Natural killer cell (primary cell): Measurements from ENCODE around the gene TLE3. TPM values are rescaled to one million over a fixed set of nuclear protein-coding genes. Genes with fewer than 3 reads are reported as not detected.

Experiments
- ATAC-seq, 3 donors: fragments of 150-1000 bp in 2 of 3; fragments of 200-7000 bp in 1 of 3; cut with Tn5 transposase; 1 replicate in 1 of 3; 2 replicates in 2 of 3; pipeline ENCODE4 v1.10.0; 2021; ENCODE audit warnings: mild to moderate bottlenecking in 2 of 3, moderate library complexity in 2 of 3
- DNase-seq, 2 donors: peaks; one replicate each; pipeline versions ENCODE4 v3.0.0 to v3.0.0-alpha.2; 2013 to 2021; ENCODE audit warnings: mixed read lengths in 1 of 2
- H3K27ac ChIP-seq: one replicate; pipeline ENCODE4 v1.5.1; 2013; ENCODE audit warnings: mild to moderate bottlenecking, low read length
- H3K27me3 ChIP-seq: one replicate; pipeline ENCODE4 v1.6.1; 2013; ENCODE audit warnings: low read length; ENCODE audit not compliant: control insufficient read depth, insufficient read depth
- H3K36me3 ChIP-seq: one replicate; pipeline ENCODE4 v1.6.1; 2013; ENCODE audit warnings: low read length; ENCODE audit not compliant: control insufficient read depth, insufficient read depth
- H3K4me1 ChIP-seq: one replicate; pipeline ENCODE4 v1.6.1; 2013; ENCODE audit warnings: low read length; ENCODE audit not compliant: control insufficient read depth, insufficient read depth
- H3K4me3 ChIP-seq: one replicate; pipeline ENCODE4 v1.5.1; 2013; ENCODE audit warnings: low read length
- H3K9me3 ChIP-seq: one replicate; pipeline ENCODE4 v1.6.1; 2013; ENCODE audit warnings: low read length; ENCODE audit not compliant: control insufficient read depth, insufficient read depth
- H3K27ac Mint-ChIP-seq, 2 donors: one replicate each; pipeline ENCODE4 v1.8.0; 2022; ENCODE audit warnings: mild to moderate bottlenecking in 2 of 2, mixed read lengths in 2 of 2, moderate library complexity in 1 of 2
- H3K27me3 Mint-ChIP-seq, 2 donors: one replicate each; pipeline ENCODE4 v1.8.0; 2022; ENCODE audit warnings: low read depth in 2 of 2, mixed read lengths in 2 of 2
- H3K36me3 Mint-ChIP-seq: one replicate; pipeline ENCODE4 v1.8.0; 2022; ENCODE audit warnings: mixed read lengths
- H3K4me1 Mint-ChIP-seq, 2 donors: one replicate each; pipeline ENCODE4 v1.8.0; 2022; ENCODE audit warnings: mixed read lengths in 2 of 2
- H3K4me3 Mint-ChIP-seq: one replicate; pipeline ENCODE4 v1.8.0; 2022; ENCODE audit warnings: mild to moderate bottlenecking, moderate library complexity, mixed read lengths
- H3K9me3 Mint-ChIP-seq, 2 donors: one replicate each; pipeline ENCODE4 v1.8.0; 2022; ENCODE audit warnings: mixed read lengths in 2 of 2
- CTCF ChIP-seq: fragments of 200-600 bp; IDR thresholded peaks from one replicate; pipeline ENCODE4 v1.8.0; 2022; ENCODE audit warnings: antibody characterized with exemption
- WGBS: methylation state at CpG from one replicate; pipeline ENCODE4 v1.1.7; 2013; ENCODE audit warnings: missing lambda C conversion rate; ENCODE audit not compliant: insufficient coverage; 5-methylcytosine and 5-hydroxymethylcytosine counted together
- intact Hi-C: fragments of 100-400 bp; cut with micrococcal nuclease; formaldehyde crosslinking; loops from one replicate; pipeline ENCODE4 v1.14.2; 2022
- total RNA-seq, 4 donors: library from RNA; stranded (reverse); fragments of 120-200 nt in 1 of 4; gene quantifications; one replicate each; pipeline versions ENCODE4 v1.2.3 to v1.2.4, GENCODE V29; 2013 to 2022

TLE3 gene
- total RNA-seq, 3 donors from 2014 or later (not counting 1 experiment from before 2014, with no cell fraction given) = 32.1 to 94.9 (median 36.7) TPM

DNA sequence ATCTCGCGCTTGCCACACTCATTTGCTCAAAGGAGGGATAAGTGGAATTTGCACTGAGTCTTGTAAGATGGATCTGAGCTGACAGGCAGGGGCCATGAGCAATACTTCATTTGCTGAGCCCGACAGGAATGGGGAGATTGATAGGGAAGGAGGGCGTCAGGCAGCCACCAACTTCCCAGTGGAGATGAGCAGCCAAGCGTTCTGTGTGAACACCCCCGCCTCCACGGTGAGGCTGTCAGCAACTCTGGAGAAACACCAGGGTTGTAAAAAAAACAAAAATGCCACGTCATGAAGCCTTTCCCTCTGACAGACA, 36.8 kb downstream of the TLE3 start:
- H3K27ac ChIP-seq = no peak overlapping the region
- no peaks in the 10 kb centered on the region for H3K9me3 Mint-ChIP-seq
- TF ChIP-seq CTCF = no peak

DNA sequence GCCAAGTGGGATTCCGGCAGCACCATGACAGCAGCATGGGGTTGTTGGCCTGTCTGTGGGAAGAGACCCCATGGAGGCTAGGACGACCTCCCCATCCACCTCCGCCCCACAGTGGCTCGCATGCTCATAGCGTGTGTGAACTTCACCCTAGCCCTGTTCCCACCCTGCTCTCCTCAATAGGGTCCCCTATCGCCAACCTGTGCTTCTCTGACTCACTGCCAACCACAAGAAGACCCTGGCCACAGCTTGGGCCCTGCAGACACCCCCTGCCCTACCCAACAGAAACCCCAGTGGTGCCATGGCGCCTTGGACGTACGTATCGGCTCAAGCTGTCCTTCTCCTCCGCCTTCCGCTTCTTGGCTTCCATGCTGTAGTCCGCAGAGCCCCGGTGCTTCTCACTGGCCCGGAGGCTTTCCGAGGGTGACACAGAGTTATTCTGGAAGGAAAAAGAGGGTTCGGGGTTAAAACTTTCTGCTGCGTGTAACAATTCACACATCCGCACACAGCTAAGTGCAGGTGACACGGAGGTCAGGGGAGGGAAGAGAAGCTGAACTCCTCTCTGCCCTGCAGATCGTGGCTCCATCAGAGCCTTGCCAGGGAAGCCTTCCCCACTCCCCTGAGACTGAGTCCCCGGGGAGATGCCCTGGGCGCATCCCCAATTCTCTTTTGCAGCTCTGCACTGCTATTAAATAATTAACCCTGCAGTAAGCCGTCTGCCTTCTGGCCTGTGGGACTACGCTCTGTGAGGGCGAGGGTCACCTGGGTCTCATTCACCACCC, 37.3 kb downstream of the TLE3 start:
- intact Hi-C loops = no loop called here
- Mint-ChIP-seq H3K4me3 (no peak overlapping the region), H3K9me3 (no peaks in the 10 kb centered on the region), H3K36me3 (no peaks in the 10 kb centered on the region), H3K4me1 (no peaks in the 10 kb centered on the region), H3K27me3 (no peaks in the 10 kb centered on the region), H3K27ac (no peak overlapping the region)
- Histone ChIP-seq H3K4me3 (no peak overlapping the region), H3K4me1 (no peaks in the 10 kb centered on the region), H3K27me3 (no peaks in the 10 kb centered on the region), H3K27ac (no peak overlapping the region), H3K36me3 (peaks cover 76% of the 10 kb centered on the region), H3K9me3 (no peaks in the 10 kb centered on the region)
- ATAC-seq (no peak), DNase-seq (no peak)
- 92% methylated on average over 25 of the region's 26 CpGs for WGBS
- TF ChIP-seq CTCF = no peak

More for the DNA sequence above, 36.8 kb downstream of the TLE3 start:
- Histone ChIP-seq H3K9me3 (no peaks in the 10 kb centered on the region), H3K27me3 (no peaks in the 10 kb centered on the region), H3K4me3 (no peak overlapping the region), H3K4me1 (no peaks in the 10 kb centered on the region), H3K36me3 (peaks cover 76% of the 10 kb centered on the region)
- WGBS = 94% methylated on average over 8 of the region's 8 CpGs
- H3K4me1 Mint-ChIP-seq = no peaks in the 10 kb centered on the region
- ATAC-seq (no peak), DNase-seq (no peak)
- no peaks in the 10 kb centered on the region for H3K27me3 Mint-ChIP-seq
- no peak overlapping the region for H3K4me3 Mint-ChIP-seq
- no peaks in the 10 kb centered on the region for H3K36me3 Mint-ChIP-seq
- intact Hi-C loops = no loop called here
- H3K27ac Mint-ChIP-seq = no peak overlapping the region

- Histone ChIP-seq H3K4me1 (no peaks in the 10 kb centered on the region), H3K4me3 (no peak overlapping the region), H3K27ac (no peak overlapping the region), H3K9me3 (no peaks in the 10 kb centered on the region), H3K27me3 (no peaks in the 10 kb centered on the region), H3K36me3 (peaks cover 77% of the 10 kb centered on the region)
- Mint-ChIP-seq H3K4me1 (no peaks in the 10 kb centered on the region), H3K4me3 (no peak overlapping the region), H3K27ac (no peak overlapping the region), H3K9me3 (no peaks in the 10 kb centered on the region), H3K27me3 (no peaks in the 10 kb centered on the region), H3K36me3 (no peaks in the 10 kb centered on the region)
- DNase-seq (no peak), ATAC-seq (no peak)
- intact Hi-C loops = no loop called here
- WGBS = 97% methylated on average over 8 of the region's 8 CpGs
- TF ChIP-seq CTCF = no peak
Observed at GRCh38 chr15:70059476-70060213, 38.1 kb downstream of the TLE3 start.
